HG02970 (cell line): Measurements from ENCODE around the gene DNLZ.
"Not testable (repeated sequence)": the region's sequence is repeated elsewhere in the genome, so short reads cannot be mapped to it uniquely, and the experiment has no call there.

ENCODE experiments used
- ATAC-seq: cut with Tn5 transposase; IDR thresholded peaks from one replicate; pipeline ENCODE4 v1.9.1; 2021; ENCODE audit warnings: mild to moderate bottlenecking, moderate library complexity, moderate number of reproducible peaks; ENCODE audit not compliant: unreplicated experiment, low FRiP score

The DNLZ gene

DNA sequence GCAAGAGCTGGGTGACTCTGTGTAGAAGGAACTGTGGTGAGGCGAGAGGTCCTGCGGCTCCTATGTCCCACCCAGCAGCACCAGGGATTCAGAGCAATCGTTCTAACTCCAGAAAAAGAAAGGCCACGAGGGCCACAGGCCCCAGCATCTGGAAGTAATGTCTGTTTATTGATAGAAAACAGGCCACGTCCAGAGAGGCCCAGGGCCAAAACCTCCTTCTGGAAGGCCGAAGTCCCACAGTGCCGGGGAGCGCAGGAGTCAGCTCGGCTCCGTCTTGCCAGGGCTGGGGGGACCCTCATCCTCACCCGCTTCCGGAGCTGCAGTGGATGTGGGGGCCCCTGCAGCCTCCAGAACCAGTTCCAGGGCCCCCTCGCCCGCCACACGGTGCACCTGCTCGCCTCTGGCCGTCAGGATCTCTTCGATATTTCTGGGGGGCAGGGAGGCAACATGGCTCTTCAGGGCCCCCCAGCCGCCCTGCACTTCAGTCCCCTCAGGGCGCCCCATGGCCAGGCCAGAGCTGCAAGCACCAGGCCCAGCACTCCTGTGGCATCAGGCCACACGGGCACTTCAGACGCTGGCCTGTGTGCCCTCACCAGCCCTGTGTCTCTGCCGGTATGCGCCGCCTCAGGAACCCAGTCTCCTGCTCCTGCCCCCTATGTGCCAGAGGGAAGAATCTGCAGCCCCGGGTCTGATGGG is 1.6 kb downstream of the DNLZ start:
- no peak for ATAC-seq

DNA sequence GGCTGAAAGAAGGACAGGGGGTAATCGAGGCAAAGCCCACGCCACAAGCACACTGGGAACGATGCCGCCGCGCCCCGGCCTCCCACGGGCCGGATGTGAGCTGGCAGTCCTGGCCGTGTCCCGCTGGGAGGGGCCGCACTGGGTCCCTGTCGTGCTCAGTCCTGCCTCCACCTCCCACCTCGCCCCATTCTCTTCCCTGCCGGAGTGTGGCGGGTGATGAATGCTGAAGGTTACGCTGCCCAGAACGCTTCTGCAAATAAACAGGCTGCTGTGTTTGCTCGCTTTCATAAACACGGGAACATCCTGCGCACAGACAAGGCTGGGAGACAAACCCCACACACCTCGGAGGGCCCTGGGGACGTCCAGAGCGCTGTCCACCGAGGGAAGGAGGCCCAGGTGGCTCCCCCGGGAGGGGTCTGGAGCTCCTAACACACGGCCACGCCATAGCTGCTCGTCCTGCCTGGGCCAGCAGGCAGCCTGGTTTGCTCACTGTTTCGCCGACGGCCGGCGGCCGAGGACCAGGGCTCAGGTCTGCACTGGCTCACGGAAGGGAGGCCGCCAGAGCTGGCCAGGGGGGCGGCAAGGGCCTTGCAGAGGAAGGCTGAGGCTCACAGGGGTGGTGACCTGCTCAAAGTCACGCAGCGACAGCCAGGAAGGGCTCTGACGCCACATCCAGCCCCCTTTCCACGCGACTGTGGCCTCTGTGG is 2.3 kb downstream of the DNLZ start:
- ATAC-seq, result no peak

DNA sequence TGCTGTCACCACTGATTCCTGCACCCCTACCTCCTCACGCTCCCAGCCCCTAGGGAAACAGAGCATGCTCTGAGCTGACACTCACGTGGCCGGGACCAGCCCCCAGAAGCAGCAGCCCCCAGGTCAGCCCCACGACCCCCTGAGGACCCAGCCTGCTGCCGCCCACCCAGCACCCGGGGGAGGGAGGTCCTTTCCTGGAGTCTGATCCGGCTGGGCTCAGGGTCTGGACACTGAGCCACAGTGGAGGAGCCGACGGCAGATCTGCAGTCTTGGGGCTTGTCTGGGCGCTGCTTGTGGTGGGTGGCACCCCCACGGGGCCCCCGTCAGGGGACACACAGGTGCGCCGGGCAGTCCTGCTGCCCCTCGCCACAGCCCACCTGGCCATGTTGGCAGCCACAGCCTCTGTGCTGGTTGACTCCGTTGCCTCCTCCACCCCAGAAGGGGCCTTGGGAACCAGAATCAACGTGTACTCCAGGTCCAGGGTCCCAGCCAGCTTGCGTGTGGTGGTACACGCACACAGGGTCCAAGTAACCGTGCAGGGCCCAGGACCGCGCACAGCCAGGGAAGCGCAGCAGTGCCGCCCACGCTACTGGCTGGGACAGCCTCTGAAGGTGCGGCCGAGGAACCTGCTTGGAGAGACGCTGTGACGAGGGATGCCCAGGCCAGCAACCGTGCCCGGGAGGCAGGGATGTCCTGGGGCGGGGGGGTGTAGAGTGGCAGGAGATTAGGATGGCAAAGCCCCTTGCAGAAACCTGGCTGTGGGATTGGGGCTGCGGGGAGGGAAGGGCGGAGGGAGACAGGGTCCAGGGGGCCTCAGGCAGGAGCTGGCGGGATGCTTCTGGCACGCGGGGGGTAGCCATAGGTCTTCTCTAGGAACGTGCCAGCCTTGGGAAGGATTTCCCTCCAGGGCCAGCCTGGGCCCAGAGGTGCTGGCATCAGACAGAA is 3.5 kb downstream of the DNLZ start:
- ATAC-seq, result no peak

DNA sequence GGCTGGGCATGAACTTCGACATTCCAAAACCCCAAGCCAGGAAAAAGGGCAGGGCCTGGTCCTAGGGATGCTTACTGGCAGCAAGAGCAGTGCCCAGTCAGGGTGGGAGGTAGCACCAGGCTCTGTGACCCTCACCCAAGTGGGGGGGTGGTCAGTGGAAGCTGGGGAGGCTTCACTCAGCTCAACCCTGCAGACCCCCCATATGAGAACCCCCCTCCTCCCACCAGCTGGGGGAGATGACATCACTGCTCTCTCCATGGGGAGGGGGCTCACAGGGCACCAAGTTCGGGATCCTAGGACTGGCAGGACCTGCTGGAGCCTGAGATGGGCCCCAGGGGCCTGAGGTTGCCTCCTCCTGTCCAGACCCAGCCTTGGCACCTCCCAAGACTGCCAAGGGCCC is 4.7 kb downstream of the DNLZ start:
- ATAC-seq, result no peak

DNA sequence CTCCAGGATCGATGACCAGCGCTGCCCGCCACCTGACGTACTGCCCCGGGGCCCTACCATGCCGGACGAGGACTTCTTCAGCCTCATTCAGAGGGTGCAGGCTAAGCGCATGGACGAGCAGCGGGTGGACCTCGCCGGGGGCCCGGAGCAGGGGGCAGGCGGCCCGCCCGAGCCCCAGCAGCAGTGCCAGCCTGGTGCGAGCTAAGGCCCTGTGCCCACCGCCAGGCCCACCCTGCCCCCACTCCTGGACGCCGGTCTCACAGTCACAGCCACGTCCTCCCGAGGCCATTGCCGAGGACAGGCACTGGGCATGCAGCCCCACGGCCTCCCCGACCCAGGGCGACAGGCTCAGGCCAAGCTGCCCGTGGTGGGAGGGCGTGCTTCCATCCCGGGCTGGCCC is 5.5 kb downstream of the DNLZ start:
- ATAC-seq, result no peak

DNA sequence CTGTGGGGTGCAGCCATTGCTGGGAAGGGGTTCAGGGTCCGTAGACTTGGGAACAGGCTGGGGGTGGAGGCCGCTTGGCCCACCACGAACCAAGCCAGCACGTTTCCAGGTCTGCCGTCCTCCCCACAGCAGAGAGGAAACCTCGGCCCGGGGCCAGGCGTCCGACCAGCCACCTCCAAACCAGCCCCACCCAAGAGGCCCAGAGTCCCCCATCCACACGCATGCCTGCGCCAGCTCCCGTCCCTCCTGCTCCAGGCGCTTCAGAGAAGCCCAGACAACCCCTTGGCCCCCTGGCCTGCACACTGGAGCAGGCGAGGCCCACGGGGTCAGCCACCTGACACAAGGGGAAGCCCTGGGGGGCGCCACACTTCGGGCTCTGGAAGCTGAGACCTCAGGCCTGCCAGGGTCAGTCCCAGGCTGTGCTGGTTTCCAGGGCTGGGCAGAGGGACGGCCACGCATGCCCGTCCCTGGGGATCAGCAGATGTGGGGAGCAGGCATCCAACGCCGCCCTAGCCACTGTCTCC is 6.3 kb downstream of the DNLZ start:
- ATAC-seq, result no peak

DNA sequence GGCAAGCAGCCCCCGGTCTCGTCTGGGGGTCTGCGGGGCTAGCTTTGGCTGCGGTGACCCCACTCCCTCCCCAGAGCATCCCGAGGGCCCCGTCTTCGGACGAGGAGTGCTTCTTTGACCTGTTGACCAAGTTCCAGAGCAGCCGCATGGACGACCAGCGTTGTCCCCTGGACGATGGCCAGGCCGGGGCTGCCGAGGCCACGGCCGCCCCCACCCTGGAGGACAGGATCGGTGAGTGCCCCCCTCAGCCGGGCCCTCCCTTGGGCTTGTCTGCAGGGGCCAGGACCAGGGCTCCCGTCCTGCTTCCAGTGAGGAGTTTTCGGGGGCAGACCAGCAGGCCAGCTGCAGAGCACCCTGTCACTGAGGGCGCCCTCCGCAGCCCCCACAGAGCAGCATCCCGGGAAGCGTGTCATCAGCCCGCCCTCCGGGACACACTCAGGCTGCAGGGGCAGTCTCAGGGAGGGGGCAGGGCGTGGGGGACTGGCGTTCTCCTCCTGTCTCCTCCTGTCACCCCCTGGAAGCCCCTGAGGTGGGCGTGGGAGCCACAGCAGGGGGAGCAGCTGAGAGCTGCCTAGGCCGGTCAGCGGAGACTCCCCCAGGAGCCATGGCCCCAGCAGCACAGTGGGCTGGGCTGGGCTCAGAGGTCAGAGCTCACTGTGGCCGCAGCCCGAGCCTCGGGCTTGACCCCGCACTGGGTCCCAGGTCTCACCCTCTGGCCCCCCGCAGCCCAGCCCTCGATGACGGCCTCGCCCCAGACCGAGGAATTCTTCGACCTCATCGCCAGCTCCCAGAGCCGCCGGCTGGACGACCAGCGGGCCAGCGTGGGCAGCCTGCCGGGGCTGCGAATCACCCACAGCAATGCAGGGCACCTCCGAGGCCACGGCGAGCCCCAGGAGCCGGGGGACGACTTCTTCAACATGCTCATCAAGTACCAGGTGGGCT is 7.7 kb downstream of the DNLZ start:
- no peak for ATAC-seq

DNA sequence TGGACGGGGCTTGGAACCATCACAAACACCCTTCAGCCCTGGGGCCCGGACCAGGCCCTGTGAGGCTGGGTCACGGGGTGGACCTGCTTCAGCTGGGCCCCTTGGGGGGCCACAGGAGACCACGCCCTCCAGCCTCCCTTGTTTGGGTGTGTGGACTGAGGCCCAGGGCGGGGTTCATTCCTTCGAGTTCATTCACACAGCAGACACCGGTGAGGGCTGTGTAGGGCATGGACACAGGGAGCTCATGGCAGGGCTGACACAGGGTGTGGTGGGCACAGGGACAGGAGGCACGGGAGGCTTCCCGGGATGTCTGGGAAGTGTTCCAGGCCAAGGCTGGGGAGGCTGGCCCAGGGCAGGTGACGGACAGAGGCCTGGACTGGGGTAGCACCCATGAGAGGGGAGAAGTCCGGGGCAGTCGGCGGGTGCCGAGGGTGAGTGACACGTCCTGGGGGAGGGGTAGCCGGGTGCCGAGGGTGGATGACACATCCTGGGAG is 8.9 kb downstream of the DNLZ start:
- no peak for ATAC-seq

DNA sequence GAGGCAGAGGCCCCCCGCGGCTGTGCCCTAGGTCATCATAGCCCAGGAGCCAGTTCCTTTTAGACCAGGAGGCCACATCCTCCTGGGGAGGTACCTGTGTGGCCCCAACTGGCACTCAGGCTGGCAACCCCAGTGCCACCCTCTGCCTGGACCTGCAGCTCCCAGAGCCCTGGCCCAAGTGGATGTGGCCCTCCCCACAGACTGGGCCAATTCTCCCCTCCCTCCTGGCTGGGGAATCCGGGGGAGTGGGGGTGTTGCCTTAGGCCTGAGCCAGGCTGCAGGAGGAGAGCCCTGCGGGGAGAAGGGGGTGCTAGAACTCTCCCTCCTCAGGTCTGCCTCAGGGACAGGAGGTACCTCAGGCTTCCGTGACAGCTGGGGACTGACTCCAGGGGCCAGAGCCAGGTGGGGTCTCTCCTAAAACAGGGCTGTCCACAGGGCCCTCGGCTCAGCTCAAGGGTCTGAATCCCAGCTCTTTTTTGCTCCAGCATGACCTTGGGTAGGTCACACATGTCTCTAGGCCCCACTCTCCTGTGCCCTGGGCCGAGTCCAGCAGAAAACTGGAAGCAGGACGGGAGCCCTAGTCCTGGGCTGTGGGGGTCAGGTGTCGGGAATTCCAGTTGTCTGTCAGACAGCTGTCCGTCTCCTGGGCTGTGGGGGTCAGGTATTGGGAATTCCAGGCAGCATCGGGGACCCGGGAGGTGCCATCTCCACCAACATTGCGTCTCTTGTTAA is 9.6 kb downstream of the DNLZ start:
- ATAC-seq, result no peak

DNA sequence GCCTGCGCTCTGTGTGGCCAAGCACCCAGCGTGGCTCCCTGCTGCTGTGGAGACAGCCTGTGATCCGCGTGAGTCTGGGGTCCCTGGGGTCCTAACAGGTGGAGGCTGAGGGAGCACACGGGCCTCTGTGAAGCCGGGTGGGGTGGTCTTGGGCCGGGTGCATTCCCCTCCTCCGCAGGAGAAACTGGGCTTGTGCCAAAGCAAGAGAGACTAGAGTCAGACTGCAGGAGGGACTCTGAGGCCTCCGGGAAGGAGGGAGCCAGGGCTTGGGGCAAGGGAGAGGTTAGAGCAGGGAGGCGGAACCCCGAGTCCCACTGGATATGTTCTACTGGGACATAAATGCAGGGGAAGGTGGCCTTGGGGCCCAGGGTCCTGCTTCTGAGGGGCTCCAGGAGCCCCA is 10.5 kb downstream of the DNLZ start:
- ATAC-seq, result no peak

DNA sequence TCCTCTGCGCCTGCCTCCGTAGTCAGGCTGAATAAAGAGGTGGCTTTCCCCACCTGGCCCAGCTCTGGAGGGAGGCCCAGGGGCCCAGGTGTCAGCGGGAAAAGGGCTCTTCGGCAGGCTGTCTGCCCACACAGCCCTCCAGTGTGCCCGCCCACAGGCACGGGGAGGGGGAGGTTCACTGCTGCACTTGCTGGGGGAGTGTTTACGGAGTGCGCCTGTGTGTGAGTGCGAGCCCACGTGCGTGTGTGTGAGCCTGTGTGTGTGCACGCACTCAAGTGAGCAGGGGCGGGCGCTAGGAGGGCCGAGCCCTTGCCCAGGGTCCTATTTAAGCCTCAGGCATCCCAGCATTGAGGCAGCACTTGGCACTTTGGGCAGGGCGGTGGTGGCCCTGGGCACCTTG is 10.9 kb downstream of the DNLZ start:
- ATAC-seq, result no peak

DNA sequence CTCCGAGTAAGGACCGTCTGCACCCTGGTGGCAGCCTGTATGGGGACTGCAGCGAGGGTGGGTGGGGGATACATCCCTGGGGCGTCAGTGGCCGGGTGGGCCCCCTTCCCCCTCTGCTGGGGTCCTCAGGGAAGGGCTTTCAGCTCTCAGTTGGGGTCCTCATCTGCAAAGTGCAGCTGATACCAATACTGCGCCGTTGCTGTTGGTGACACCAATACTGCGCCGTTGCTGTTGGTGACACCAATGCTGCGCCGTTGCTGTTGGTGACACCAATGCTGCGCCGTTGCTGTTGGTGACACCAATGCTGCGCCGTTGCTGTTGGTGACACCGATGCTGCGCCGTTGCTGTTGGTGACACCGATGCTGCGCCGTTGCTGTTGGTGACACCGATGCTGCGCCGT is 11.7 kb downstream of the DNLZ start:
- not testable (repeated sequence) for ATAC-seq

DNA sequence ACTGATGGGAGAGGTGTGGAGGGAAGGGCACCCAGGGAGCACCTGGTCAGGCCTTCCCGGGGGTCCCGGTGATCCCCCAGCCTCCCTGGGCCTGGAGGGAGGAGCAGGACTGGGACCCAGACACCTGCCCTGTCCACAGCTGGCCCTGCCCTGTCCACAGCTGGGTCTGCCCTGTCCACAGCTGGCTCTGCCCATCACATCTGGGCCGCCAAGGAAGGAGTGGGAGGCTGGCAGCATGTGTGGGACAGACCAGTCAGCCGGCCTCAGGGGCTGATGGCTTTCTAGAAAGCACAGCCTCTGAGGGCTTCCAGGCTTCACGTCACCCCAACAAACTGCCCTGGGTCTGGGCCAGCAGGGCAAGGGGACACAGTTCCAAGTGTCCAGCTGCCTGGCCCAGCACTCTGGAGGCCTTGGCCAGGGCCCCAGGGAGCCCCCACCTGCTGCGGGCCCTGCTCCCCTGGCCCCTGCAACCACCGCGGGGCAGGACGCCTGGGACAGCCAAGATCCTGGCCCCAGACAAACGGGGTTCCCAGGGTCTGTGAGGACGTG is 12.2 kb downstream of the DNLZ start:
- ATAC-seq, result no peak

DNA sequence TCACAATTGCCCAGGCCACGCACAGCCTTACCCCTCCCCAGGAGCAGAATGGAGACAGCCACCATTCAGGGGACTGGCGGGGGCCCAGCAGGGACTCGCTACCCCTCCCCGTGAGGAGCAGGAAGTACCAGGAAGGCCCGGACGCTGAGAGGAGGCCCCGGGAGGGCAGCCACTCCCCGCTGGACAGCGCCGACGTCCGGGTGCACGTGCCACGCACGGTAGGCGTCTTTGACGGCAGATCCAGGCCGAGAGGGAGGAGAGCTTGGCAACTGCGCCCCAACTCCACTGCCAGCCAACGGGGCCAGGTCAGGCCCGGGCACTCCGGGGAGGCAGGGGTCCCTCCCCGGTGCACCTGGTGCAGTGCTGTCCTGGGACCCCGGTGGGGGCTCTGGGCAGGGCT is 14.0 kb downstream of the DNLZ start:
- ATAC-seq, result no peak

DNA sequence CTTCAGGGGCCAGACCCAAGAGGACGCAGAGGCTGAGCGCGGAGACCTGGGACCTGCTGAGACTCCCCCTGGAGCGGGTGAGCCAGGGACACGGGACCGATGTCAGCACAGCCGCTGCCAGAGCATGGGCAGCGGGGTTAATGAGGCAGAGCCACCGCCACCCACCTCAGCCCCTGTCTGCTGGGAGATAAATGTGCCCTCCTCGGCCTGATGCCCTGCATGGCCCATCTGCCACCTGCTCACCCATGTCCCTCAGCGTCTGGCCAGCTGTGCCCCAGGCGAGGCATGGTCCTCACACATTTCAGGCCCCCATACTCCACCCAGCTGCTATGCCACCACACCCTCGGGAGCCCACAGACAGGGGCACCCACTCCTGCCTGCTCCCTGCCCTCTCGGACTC is 14.9 kb downstream of the DNLZ start:
- ATAC-seq, result no peak

DNA sequence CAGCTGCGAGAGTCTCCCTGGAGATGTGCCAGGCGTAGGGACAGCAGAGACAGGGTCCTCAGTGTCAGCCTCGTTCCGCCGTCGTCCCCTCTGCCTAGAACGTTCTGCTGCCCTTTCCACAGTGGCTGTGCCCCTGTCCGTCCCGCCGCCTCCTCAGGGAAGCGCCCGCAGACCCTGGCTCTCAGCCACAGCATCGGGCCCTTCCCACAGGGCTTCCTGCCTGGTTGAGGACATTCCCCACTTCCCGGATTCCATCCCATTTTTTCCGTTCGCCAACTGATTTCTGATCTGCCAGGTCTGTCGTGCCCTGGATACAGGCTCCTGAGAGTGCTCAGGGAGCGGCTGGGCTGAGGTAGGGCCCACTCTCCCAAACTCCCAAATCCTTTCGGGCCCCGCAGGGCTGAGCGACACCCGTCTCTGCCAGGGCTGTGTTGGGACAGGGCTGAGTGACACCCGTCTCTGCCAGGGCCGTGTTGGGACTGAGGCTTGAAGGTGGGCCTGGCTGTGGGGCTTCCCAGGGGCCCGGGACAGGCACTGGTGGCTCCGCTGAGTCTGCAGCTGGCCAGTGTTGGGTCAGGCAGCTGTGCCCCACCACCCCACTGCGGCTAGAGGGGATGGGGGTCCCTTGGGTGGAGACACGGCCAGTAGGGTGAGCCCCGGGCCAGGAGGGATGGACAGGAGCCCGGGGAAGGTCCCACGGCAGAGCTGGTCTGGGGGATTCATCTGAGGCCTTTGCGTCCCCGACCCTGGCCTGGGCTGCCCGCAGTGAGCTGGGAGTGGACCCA is 15.9 kb downstream of the DNLZ start:
- no peak for ATAC-seq

DNA sequence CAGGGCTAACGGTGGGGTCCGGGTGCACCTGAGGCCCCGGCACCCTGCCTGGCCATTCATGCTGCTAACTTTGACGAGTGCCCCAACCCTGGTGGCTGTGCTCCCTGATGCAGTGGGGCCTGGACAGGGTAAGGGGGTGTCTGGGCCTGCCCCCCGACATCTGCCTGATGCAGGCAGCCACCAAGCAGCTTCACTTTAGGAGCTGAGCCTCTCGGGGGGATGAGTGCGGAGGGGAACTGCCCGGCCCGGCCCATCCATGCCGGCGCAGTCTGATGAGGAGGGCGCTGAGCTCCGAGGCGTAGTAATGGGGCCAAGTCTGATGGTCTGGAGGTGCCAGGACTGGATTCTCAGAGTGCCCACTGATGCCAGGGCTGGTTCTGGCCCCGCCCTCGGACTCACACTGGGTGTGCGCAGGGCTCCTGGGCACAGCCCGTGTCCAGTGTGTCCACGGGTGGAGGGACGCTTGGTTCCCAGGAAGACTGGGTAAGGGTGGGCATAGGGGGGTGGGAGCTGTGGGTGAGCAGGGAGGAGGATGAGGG is 16.5 kb downstream of the DNLZ start:
- no peak for ATAC-seq

DNA sequence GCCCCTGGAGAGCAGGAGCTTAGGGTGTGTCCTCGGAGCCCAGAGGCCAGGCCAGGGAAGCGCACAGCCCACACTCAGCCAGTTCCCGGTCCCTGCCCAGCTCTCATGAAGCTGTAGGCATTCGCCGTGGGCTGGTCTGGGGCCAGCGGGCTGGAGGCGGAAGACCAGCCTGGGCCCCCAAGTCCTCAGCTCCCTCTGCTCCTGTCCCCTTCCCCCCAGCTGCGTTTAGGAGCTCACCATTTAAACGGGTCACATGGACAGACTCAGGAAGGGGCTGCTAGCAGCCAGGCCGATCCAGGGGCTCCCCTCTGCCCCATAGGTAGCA is 17.4 kb downstream of the DNLZ start:
- ATAC-seq, result no peak
